ENCODE measurements around the gene PTPRZ1. TPM values are rescaled to one million over a fixed set of nuclear protein-coding genes. Genes with fewer than 3 reads are reported as not detected.

PTPRZ1 gene
- total and polyA plus RNA-seq, 2 of the 13 experiments (the other 11 are each of a cell fraction or from before 2014, with no cell fraction given): not detected

GRCh38 chr7:121945066-121945465, 72.1 kb downstream of the PTPRZ1 start (continued):
- TF ChIP-seq ZBTB37 (CRISPR knock-in tag; IDR thresholded peaks at IDR 0.05): no peak

- WGBS (ENCODE audit: low lambda C conversion rate): 0% methylated on average over 1 of the region's 1 CpG
- H3K4me2 ChIP-seq (ENCODE audit: low read depth, low read length): no peak overlapping the region
Observed at GRCh38 chr7:121945480-121946236, 72.7 kb downstream of the PTPRZ1 start.

More at GRCh38 chr7:121945480-121946236, 72.7 kb downstream of the PTPRZ1 start:
- Histone ChIP-seq H3K9me3 (ENCODE audit: low read length) (no peaks in the 10 kb centered on the region), H4K20me1 (ENCODE audit: insufficient read depth, low read length) (no peaks in the 10 kb centered on the region), H3K79me2 (ENCODE audit: insufficient read depth, low read length) (no peaks in the 10 kb centered on the region), H3K27ac (ENCODE audit: extremely low read length, insufficient read depth, low read length) (no peak overlapping the region), H2AFZ (ENCODE audit: low read length) (no peak overlapping the region), H3K4me1 (ENCODE audit: insufficient read depth, low read length) (no peaks in the 10 kb centered on the region), H3K36me3 (replicated peaks in 1 of 2; ENCODE audit: control insufficient read depth in 1 of 2, insufficient read depth in 2 of 2, low read length in 2 of 2) (no peaks in the 10 kb centered on the region), H3K27me3 (ENCODE audit: control insufficient read depth in 1 of 2, insufficient read depth in 2 of 2, low read length in 2 of 2) (no peaks in the 10 kb centered on the region), H3K4me3 (replicated peaks in 1 of 3; ENCODE audit: insufficient read depth in 1 of 3, low read depth in 2 of 3, low read length in 3 of 3) (no peak overlapping the region), H3K9ac (ENCODE audit: insufficient read depth, low read depth, low read length) (no peak overlapping the region)
- no TSS peak for BruUV-seq (replicated peaks)
- FAIRE-seq (no peak), ATAC-seq (no peak), DNase-seq (ENCODE audit: low spot score) (no peak)
- CTCF ChIA-PET (ENCODE audit: low intra/inter-chr PET ratio, low total read pairs): no interaction called here
- in situ Hi-C loops (cut with HindIII; ENCODE audit: extremely low pct_ligation_motif_present, low pct_unique_long_range_greater_than_20kb): no loop called here
- POLR2A ChIA-PET: no interaction called here
- intact Hi-C loops (cut with micrococcal nuclease; ENCODE audit: unreplicated experiment): no loop called here
- TF ChIP-seq, protein P1, sequence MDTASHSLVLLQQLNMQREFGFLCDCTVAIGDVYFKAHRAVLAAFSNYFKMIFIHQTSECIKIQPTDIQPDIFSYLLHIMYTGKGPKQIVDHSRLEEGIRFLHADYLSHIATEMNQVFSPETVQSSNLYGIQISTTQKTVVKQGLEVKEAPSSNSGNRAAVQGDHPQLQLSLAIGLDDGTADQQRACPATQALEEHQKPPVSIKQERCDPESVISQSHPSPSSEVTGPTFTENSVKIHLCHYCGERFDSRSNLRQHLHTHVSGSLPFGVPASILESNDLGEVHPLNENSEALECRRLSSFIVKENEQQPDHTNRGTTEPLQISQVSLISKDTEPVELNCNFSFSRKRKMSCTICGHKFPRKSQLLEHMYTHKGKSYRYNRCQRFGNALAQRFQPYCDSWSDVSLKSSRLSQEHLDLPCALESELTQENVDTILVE (CRISPR knock-in tag; IDR thresholded peaks at IDR 0.05): no peak
- no peak for TF ChIP-seq HDAC6 (IDR thresholded peaks at IDR 0.05; ENCODE audit: low read depth, low read length)
